ENCODE measurements around the gene ANLN.
"Not testable (repeated sequence)": the region's sequence is repeated elsewhere in the genome, so short reads cannot be mapped to it uniquely, and the experiment has no call there.

ANLN gene

GRCh38 chr7:36378555-36378954 lies 11.1 kb upstream of the ANLN start:
- DNase-seq, result not testable (repeated sequence)

GRCh38 chr7:36379831-36380504 lies 9.7 kb upstream of the ANLN start:
- no peak for DNase-seq

- DNase-seq, result no peak
Observed at GRCh38 chr7:36381056-36381455, 8.6 kb upstream of the ANLN start.

- not testable (repeated sequence) for DNase-seq
Observed at GRCh38 chr7:36383284-36383683, 6.4 kb upstream of the ANLN start.

- not testable (repeated sequence) for DNase-seq
Observed at GRCh38 chr7:36385646-36386045, 4.0 kb upstream of the ANLN start.

GRCh38 chr7:36387435-36388231 lies 2.0 kb upstream of the ANLN start:
- no peak for DNase-seq

- DNase-seq, result no peak
Observed at GRCh38 chr7:36388423-36388822, 1.2 kb upstream of the ANLN start.

GRCh38 chr7:36390199-36391090 lies 783 bp downstream of the ANLN start:
- DNase-seq, result no peak

- DNase-seq, result no peak
Observed at GRCh38 chr7:36391436-36392198, 2.0 kb downstream of the ANLN start.

GRCh38 chr7:36393826-36394225 lies 4.2 kb downstream of the ANLN start:
- no peak for DNase-seq

GRCh38 chr7:36395171-36395894 lies 5.7 kb downstream of the ANLN start:
- DNase-seq, result no peak

- DNase-seq, result no peak
Observed at GRCh38 chr7:36396150-36396549, 6.5 kb downstream of the ANLN start.

- DNase-seq, result no peak
Observed at GRCh38 chr7:36400036-36400435, 10.4 kb downstream of the ANLN start.

GRCh38 chr7:36400606-36401005 lies 10.9 kb downstream of the ANLN start:
- DNase-seq, result no peak

- no peak for DNase-seq
Observed at GRCh38 chr7:36403452-36403851, 13.8 kb downstream of the ANLN start.

GRCh38 chr7:36404639-36405408 lies 15.2 kb downstream of the ANLN start:
- DNase-seq, result no peak

- DNase-seq, result no peak
Observed at GRCh38 chr7:36405409-36405803, 15.7 kb downstream of the ANLN start.

GRCh38 chr7:36406156-36406555 lies 16.5 kb downstream of the ANLN start:
- no peak for DNase-seq

- no peak for DNase-seq
Observed at GRCh38 chr7:36407636-36408550, 18.2 kb downstream of the ANLN start.

- DNase-seq, result no peak
Observed at GRCh38 chr7:36408589-36408988, 18.9 kb downstream of the ANLN start.
